Limb (tissue), 2 donors: ENCODE results near the gene EFCAB8.

Experiments used
- DNase-seq, 2 donors: peaks; one replicate each; pipeline ENCODE4 v3.0.0-alpha.2; 2016; ENCODE audit errors: extremely low spot score in 2 of 2

EFCAB8 gene

GRCh38 chr20:32971703-32972161 lies 113.0 kb downstream of the EFCAB8 start:
- peak in 1 of 2 donors; percentile 29 for DNase-seq

- peak in 1 of 2 donors; percentile 23 for DNase-seq
Observed at GRCh38 chr20:32972181-32973076, 113.7 kb downstream of the EFCAB8 start.

- no peak for DNase-seq
Observed at GRCh38 chr20:32973077-32973717, 114.5 kb downstream of the EFCAB8 start.

- DNase-seq: peak in 1 of 2 donors; percentile 18
Observed at GRCh38 chr20:32974204-32975064, 115.7 kb downstream of the EFCAB8 start.

GRCh38 chr20:32975121-32975520 lies 116.4 kb downstream of the EFCAB8 start:
- DNase-seq: peak in 1 of 2 donors; percentile 4

- peak in 1 of 2 donors; percentile 18 for DNase-seq
Observed at GRCh38 chr20:32975698-32976674, 117.3 kb downstream of the EFCAB8 start.

GRCh38 chr20:32976746-32977145 lies 118.0 kb downstream of the EFCAB8 start:
- DNase-seq: no peak

- peak in 1 of 2 donors; percentile 16 for DNase-seq
Observed at GRCh38 chr20:32977281-32978008, 118.7 kb downstream of the EFCAB8 start.

- no peak for DNase-seq
Observed at GRCh38 chr20:32978009-32978335, 119.2 kb downstream of the EFCAB8 start.

GRCh38 chr20:32979201-32979998 lies 120.7 kb downstream of the EFCAB8 start:
- no peak for DNase-seq

GRCh38 chr20:32980131-32980941 lies 121.6 kb downstream of the EFCAB8 start:
- peak in 1 of 2 donors; percentile 74 for DNase-seq

GRCh38 chr20:32980990-32981389 lies 122.3 kb downstream of the EFCAB8 start:
- no peak for DNase-seq

- DNase-seq: peak; percentile 12 to 52
Observed at GRCh38 chr20:32982617-32983458, 124.1 kb downstream of the EFCAB8 start.

GRCh38 chr20:32983459-32984112 lies 124.9 kb downstream of the EFCAB8 start:
- no peak for DNase-seq

GRCh38 chr20:32984196-32984595 lies 125.5 kb downstream of the EFCAB8 start:
- DNase-seq: no peak

- no peak for DNase-seq
Observed at GRCh38 chr20:32984631-32985354, 126.1 kb downstream of the EFCAB8 start.
